Endothelial cell of umbilical vein (primary cell): ENCODE results near the gene PXMP2. TPM values are rescaled to one million over a fixed set of nuclear protein-coding genes. Genes with fewer than 3 reads are reported as not detected.

ENCODE experiments used
- BruUV-seq: library from RNA; stranded (reverse); fragments of 400-500 nt; replicated peaks from 2 replicates; lab custom pipeline; 2021; lab: Mats Ljungman, UMichigan
- CTCF ChIA-PET: fragments of 300-600, 350-600 bp; sonication (Branson Sonifier 250); formaldehyde crosslinking; loops from one replicate; lab custom pipeline; 2021; ENCODE audit warnings: antibody characterized with exemption, inconsistent platforms; lab: Charles Lee
- POLR2A ChIA-PET: fragments of 300-600, 350-600 bp; sonication (Branson Sonifier 250); formaldehyde crosslinking; loops from one replicate; lab custom pipeline; 2021; ENCODE audit warnings: antibody characterized with exemption, inconsistent platforms; lab: Charles Lee
- DNase-seq: peaks from one replicate; pipeline ENCODE4 v3.0.0-alpha.2; 2011; ENCODE audit warnings: low read depth, low spot score
- FAIRE-seq: peaks from 2 replicates; lab custom pipeline; 2011; peaks lifted over from hg19 to GRCh38; lab: Jason Lieb, UNC
- H2AFZ ChIP-seq: 2 replicates; pipeline ENCODE4 v1.6.0; 2012; ENCODE audit warnings: low read depth, low read length, control low read depth, inconsistent platforms
- H3K27ac ChIP-seq: 2 replicates; pipeline ENCODE4 v1.5.1; 2011; ENCODE audit warnings: low read depth, mild to moderate bottlenecking, control low read depth, low read length, moderate library complexity; ENCODE audit not compliant: insufficient read depth
- H3K27me3 ChIP-seq, 2 experiments: 2 replicates each; pipeline versions ENCODE4 v1.6.0 to v1.6.1; 2011; ENCODE audit warnings: low read length in 2 of 2, mixed read lengths in 1 of 2; ENCODE audit not compliant: control insufficient read depth in 2 of 2, insufficient read depth in 2 of 2
- H3K36me3 ChIP-seq, 2 experiments: 2 replicates in 1 of 2; 3 replicates in 1 of 2; pipeline ENCODE4 v1.5.1; 2011; ENCODE audit warnings: low read length in 2 of 2, mild to moderate bottlenecking in 1 of 2, moderate library complexity in 1 of 2; ENCODE audit not compliant: control insufficient read depth in 2 of 2, insufficient read depth in 2 of 2; ENCODE audit errors: extremely low read depth in 1 of 2
- H3K4me1 ChIP-seq: 3 replicates; pipeline ENCODE4 v1.5.1; 2011; ENCODE audit warnings: mild to moderate bottlenecking, low read length; ENCODE audit not compliant: control insufficient read depth, insufficient read depth; ENCODE audit errors: extremely low read depth
- H3K4me2 ChIP-seq: 2 replicates; pipeline ENCODE4 v1.6.1; 2011; ENCODE audit warnings: low read length, control low read depth, mixed read lengths; ENCODE audit not compliant: insufficient read depth
- H3K4me3 ChIP-seq, 3 experiments: fragments of 200-600 bp in 1 of 3; sonication (generic), shearing (Covaris generic) in 1 of 3; replicated peaks in 1 of 3; 2 replicates each; pipeline ENCODE4 v1.5.1; 2011 to 2016; ENCODE audit warnings: control low read depth in 3 of 3, low read length in 3 of 3, mild to moderate bottlenecking in 2 of 3, inconsistent platforms in 1 of 3, low read depth in 1 of 3, moderate library complexity in 1 of 3; ENCODE audit not compliant: insufficient read depth in 1 of 3
- H3K79me2 ChIP-seq: 2 replicates; pipeline ENCODE4 v1.6.0; 2012; ENCODE audit warnings: low read length, inconsistent platforms; ENCODE audit not compliant: control insufficient read depth, insufficient read depth
- H3K9ac ChIP-seq: replicated peaks from 2 replicates; pipeline ENCODE3; 2011; ENCODE audit warnings: low read length, control low read depth; ENCODE audit not compliant: insufficient read depth; ENCODE audit errors: extremely low read depth
- H3K9me1 ChIP-seq: replicated peaks from 3 replicates; pipeline ENCODE4 v1.6.0; 2011; ENCODE audit warnings: mild to moderate bottlenecking, low read length; ENCODE audit not compliant: control insufficient read depth, insufficient read depth; ENCODE audit errors: extremely low read depth
- H3K9me3 ChIP-seq: replicated peaks from 2 replicates; pipeline ENCODE4 v1.5.1; 2012; ENCODE audit warnings: low read length, inconsistent platforms; ENCODE audit not compliant: control insufficient read depth, insufficient read depth
- H4K20me1 ChIP-seq: replicated peaks from 2 replicates; pipeline ENCODE3; 2011; ENCODE audit warnings: mild to moderate bottlenecking, low read length; ENCODE audit not compliant: control insufficient read depth, insufficient read depth; ENCODE audit errors: extremely low read depth
- CTCF ChIP-seq, 2 donors: IDR thresholded peaks; 1 replicate in 1 of 2; 2 replicates in 1 of 2; pipeline ENCODE4 v1.5.1; 2011; ENCODE audit warnings: low read length in 2 of 2, mild to moderate bottlenecking in 2 of 2, moderate library complexity in 2 of 2, control low read depth in 1 of 2, inconsistent platforms in 1 of 2, low read depth in 1 of 2; ENCODE audit not compliant: insufficient read depth in 1 of 2; ENCODE audit errors: extremely low read depth in 1 of 2
- EZH2 ChIP-seq: IDR thresholded peaks from 2 replicates; pipeline ENCODE4 v1.6.1; 2012; ENCODE audit warnings: borderline replicate concordance, low read depth, mild to moderate bottlenecking, moderate library complexity, low read length, inconsistent platforms; ENCODE audit not compliant: severe bottlenecking
- FOS ChIP-seq: IDR thresholded peaks from 2 replicates; pipeline ENCODE4 v1.6.1; 2011; ENCODE audit warnings: mild to moderate bottlenecking, low read length, moderate library complexity, borderline replicate concordance; ENCODE audit not compliant: insufficient read depth
- GATA2 ChIP-seq: IDR thresholded peaks from 2 replicates; pipeline ENCODE4 v1.7.0; 2011; ENCODE audit warnings: low read depth, mild to moderate bottlenecking, moderate library complexity, mixed read lengths, low read length; ENCODE audit not compliant: insufficient read length, insufficient read depth
- JUN ChIP-seq: IDR thresholded peaks from 2 replicates; pipeline ENCODE4 v1.6.1; 2011; ENCODE audit warnings: borderline replicate concordance, low read depth; ENCODE audit not compliant: insufficient read length, insufficient read depth
- MAX ChIP-seq: IDR thresholded peaks from 2 replicates; pipeline ENCODE4 v1.6.1; 2011; ENCODE audit not compliant: insufficient read depth, insufficient read length
- MYC ChIP-seq: IDR thresholded peaks from one replicate; pipeline ENCODE4 v1.6.1; 2011; ENCODE audit warnings: mild to moderate bottlenecking, low read depth, low read length
- POLR2A ChIP-seq: IDR thresholded peaks from 2 replicates; pipeline ENCODE4 v1.6.1; 2012; ENCODE audit warnings: low read depth, mild to moderate bottlenecking, control low read depth, low read length
- POLR2AphosphoS5 ChIP-seq: IDR thresholded peaks from 2 replicates; pipeline ENCODE4 v1.6.1; 2012; ENCODE audit warnings: low read depth, mild to moderate bottlenecking, control low read depth, low read length, moderate library complexity; ENCODE audit not compliant: insufficient read depth
- dilution Hi-C: fragments of 300-500 bp; cut with MboI; formaldehyde crosslinking; loops from one replicate; pipeline ENCODE4 v1.15.0; 2019; ENCODE audit warnings: low sequenced_read_pairs; ENCODE audit not compliant: extremely low pct_ligation_motif_present
- intact Hi-C: fragments of 100-400 bp; cut with micrococcal nuclease; formaldehyde crosslinking; loops from one replicate; pipeline ENCODE4 v1.10.0; 2022
- polyA plus RNA-seq, 4 experiments: library from polyadenylated mRNA; depleted of rRNA in 3 of 4; stranded (reverse) in 3 of 4; unstranded in 1 of 4; fragments of >200 nt; gene quantifications; 2 replicates each; pipeline versions ENCODE4 v1.2.1 to v1.2.3, GENCODE V29; 2011 to 2012; ENCODE audit warnings: missing spikeins in 1 of 4
- total RNA-seq: library from RNA; stranded (reverse); gene quantifications from 2 replicates; pipeline ENCODE4 v1.2.3, GENCODE V29; 2021

Gene PXMP2
- total and polyA plus RNA-seq, 2 donors (not counting 3 experiments of a cell fraction or from before 2014, with no cell fraction given) = 24.0 to 31.5 TPM

GRCh38 chr12:132657004-132657727 is 30.2 kb upstream of the PXMP2 start:
- peaks cover 2% of the 10 kb centered on the region for H3K4me1 ChIP-seq
- TF ChIP-seq MAX (no peak), POLR2AphosphoS5 (no peak), POLR2A (no peak), EZH2 (no peak), GATA2 (no peak), CTCF (IDR thresholded peaks at IDR 0.05; ENCODE audit: extremely low read depth in 1 of 2, insufficient read depth in 1 of 2, low read depth in 1 of 2, low read length in 2 of 2) (no peak), MYC (no peak), JUN (no peak), FOS (no peak)
- H3K27me3 ChIP-seq = no peaks in the 10 kb centered on the region
- H3K9me3 ChIP-seq = no peaks in the 10 kb centered on the region
- H3K9ac ChIP-seq = no peak overlapping the region
- H3K79me2 ChIP-seq = no peaks in the 10 kb centered on the region
- BruUV-seq = no TSS peak
- H3K9me1 ChIP-seq = no peaks in the 10 kb centered on the region
- no peaks in the 10 kb centered on the region for H4K20me1 ChIP-seq
- CTCF ChIA-PET = interaction anchor here (1.3 kb wide), 1 partner anchor 18 kb away, joined by 3 read pairs; no protein-coding TSS in a partner anchor
- intact Hi-C loops = no loop called here
- no peak overlapping the region for H2AFZ ChIP-seq
- DNase-seq = no peak
- peak; percentile 31 for FAIRE-seq
- no peak overlapping the region for H3K4me3 ChIP-seq
- POLR2A ChIA-PET = no interaction called here
- H3K4me2 ChIP-seq = no peak overlapping the region
- dilution Hi-C loops = no loop called here
- H3K27ac ChIP-seq = no peak overlapping the region
- peaks cover 7 to 12% of the 10 kb centered on the region in 2 experiments for H3K36me3 ChIP-seq
